Smooth muscle cell (in vitro differentiated cells): ENCODE measurements around the gene PPP1R26. TPM values are rescaled to one million over a fixed set of nuclear protein-coding genes. Genes with fewer than 3 reads are reported as not detected.
"Not testable (repeated sequence)": the region's sequence is repeated elsewhere in the genome, so short reads cannot be mapped to it uniquely, and the experiment has no call there.

Experiments
- DNase-seq: peaks from one replicate; lab custom pipeline; 2025; ENCODE audit not compliant: unreplicated experiment; lab: John Stamatoyannopoulos, UW
- H2AFZ ChIP-seq: fragments of 200-600 bp; sonication (generic); 2 replicates; pipeline ENCODE4 v1.6.0; 2016; ENCODE audit warnings: antibody characterized with exemption, low read depth, mild to moderate bottlenecking
- H3F3A ChIP-seq: fragments of 200-600 bp; sonication (generic); 2 replicates; pipeline ENCODE4 v1.6.0; 2017; ENCODE audit warnings: antibody characterized with exemption, low read depth
- H3K27ac ChIP-seq: fragments of 200-600 bp; sonication (generic); 2 replicates; pipeline ENCODE4 v1.5.1; 2016; ENCODE audit warnings: low read depth, mild to moderate bottlenecking
- H3K27me3 ChIP-seq: fragments of 200-600 bp; sonication (generic); 2 replicates; pipeline ENCODE4 v1.6.1; 2016; ENCODE audit warnings: low read depth, mild to moderate bottlenecking
- H3K36me3 ChIP-seq: fragments of 200-600 bp; sonication (generic); 2 replicates; pipeline ENCODE4 v1.5.1; 2016; ENCODE audit warnings: low read depth
- H3K4me1 ChIP-seq: fragments of 200-600 bp; sonication (generic); 2 replicates; pipeline ENCODE4 v1.5.1; 2016; ENCODE audit warnings: low read depth
- H3K4me2 ChIP-seq: fragments of 200-600 bp; sonication (generic); 2 replicates; pipeline ENCODE4 v1.6.0; 2016; ENCODE audit warnings: mild to moderate bottlenecking
- H3K4me3 ChIP-seq: fragments of 200-600 bp; sonication (generic); 2 replicates; pipeline ENCODE4 v1.5.1; 2016; ENCODE audit warnings: mild to moderate bottlenecking
- H3K79me2 ChIP-seq: fragments of 200-600 bp; sonication (generic); 2 replicates; pipeline ENCODE4 v1.6.0; 2016; ENCODE audit warnings: low read depth, mild to moderate bottlenecking
- H3K9ac ChIP-seq: fragments of 200-600 bp; sonication (generic); 2 replicates; pipeline ENCODE4 v1.6.0; 2016; ENCODE audit warnings: low read depth
- H3K9me3 ChIP-seq: fragments of 200-600 bp; sonication (generic); replicated peaks from 2 replicates; pipeline ENCODE4 v1.5.1; 2016; ENCODE audit warnings: low read depth
- H4K20me1 ChIP-seq: fragments of 200-600 bp; sonication (generic); 2 replicates; pipeline ENCODE4 v1.6.0; 2016; ENCODE audit warnings: low read depth
- WGBS: methylation state at CpG from one replicate; pipeline ENCODE4 v1.1.7; 2016; ENCODE audit warnings: low lambda C conversion rate; 5-methylcytosine and 5-hydroxymethylcytosine counted together
- polyA plus RNA-seq: library from polyadenylated mRNA; unstranded; fragments of >200 nt; fragmentation: Nextera tagmentation; extraction: Ambion mirVana; gene quantifications from 2 replicates; pipeline ENCODE4 v1.2.1, GENCODE V29; 2016
- total RNA-seq: library from RNA; depleted of rRNA; stranded (reverse); fragments of >200 nt; gene quantifications from 2 replicates; pipeline ENCODE4 v1.2.3, GENCODE V29; 2014
- TF ChIP-seq, protein P1 (sequence below): fragments of 200-600 bp; sonication (generic); IDR thresholded peaks from 2 replicates; pipeline ENCODE4 v1.5.1; 2017; ENCODE audit warnings: borderline replicate concordance, mild to moderate bottlenecking, antibody characterized with exemption; ENCODE audit not compliant: insufficient read depth, poor library complexity, severe bottlenecking

PPP1R26 gene
- total and polyA plus RNA-seq, 2 experiments from 2014 or later = 7.7 to 8.1 TPM

DNA sequence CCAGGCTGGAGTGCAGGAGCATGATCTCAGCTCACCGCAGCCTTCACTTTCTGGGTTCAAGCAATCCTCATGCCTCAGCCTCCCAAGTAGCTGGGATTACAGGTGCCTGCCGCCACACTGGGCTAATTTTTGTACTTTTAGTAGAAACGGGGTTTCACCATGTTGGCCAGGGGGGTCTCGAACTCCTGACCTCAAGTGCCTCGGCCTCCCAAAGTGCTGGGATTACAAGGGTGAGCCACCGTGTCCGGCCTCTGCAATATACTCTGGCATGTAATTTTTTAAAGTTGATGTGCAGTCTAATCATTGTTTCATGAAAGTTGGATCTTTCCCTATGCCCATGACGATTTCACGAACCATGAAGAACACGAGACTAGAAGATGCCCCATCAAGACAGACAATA is 28.6 kb upstream of the PPP1R26 start:
- H3K27ac ChIP-seq = no peak overlapping the region
- no peaks in the 10 kb centered on the region for H3F3A ChIP-seq
- H3K4me1 ChIP-seq = no peaks in the 10 kb centered on the region
- no peak overlapping the region for H3K4me3 ChIP-seq
- H3K4me2 ChIP-seq = no peak overlapping the region
- no peak overlapping the region for H2AFZ ChIP-seq
- no peaks in the 10 kb centered on the region for H4K20me1 ChIP-seq
- no peaks in the 10 kb centered on the region for H3K79me2 ChIP-seq
- DNase-seq = no peak
- TF ChIP-seq, protein P1, sequence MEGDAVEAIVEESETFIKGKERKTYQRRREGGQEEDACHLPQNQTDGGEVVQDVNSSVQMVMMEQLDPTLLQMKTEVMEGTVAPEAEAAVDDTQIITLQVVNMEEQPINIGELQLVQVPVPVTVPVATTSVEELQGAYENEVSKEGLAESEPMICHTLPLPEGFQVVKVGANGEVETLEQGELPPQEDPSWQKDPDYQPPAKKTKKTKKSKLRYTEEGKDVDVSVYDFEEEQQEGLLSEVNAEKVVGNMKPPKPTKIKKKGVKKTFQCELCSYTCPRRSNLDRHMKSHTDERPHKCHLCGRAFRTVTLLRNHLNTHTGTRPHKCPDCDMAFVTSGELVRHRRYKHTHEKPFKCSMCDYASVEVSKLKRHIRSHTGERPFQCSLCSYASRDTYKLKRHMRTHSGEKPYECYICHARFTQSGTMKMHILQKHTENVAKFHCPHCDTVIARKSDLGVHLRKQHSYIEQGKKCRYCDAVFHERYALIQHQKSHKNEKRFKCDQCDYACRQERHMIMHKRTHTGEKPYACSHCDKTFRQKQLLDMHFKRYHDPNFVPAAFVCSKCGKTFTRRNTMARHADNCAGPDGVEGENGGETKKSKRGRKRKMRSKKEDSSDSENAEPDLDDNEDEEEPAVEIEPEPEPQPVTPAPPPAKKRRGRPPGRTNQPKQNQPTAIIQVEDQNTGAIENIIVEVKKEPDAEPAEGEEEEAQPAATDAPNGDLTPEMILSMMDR = no peak
- no peak overlapping the region for H3K9ac ChIP-seq
- no peaks in the 10 kb centered on the region for H3K36me3 ChIP-seq
- WGBS = 94% methylated on average over 10 of the region's 10 CpGs
- H3K27me3 ChIP-seq = no peaks in the 10 kb centered on the region
- no peaks in the 10 kb centered on the region for H3K9me3 ChIP-seq

DNA sequence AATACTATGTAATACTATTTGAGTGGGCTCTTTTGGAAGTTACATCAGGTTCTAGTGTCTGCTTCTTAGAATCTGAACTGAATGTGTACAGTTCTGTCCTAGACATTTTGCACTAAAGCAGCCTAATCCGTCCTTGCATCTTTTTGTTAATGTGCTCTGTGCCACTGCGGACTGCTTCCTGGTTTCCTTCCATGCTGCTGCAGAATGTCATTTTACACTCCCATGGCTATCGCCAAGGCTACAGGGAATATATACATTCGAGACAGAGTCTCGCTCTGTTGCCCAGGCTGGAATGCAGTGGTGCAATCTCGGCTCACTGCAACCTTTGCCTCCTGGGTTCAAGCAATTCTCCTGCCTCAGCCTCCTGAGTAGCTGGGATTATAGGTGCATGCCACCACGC is 27.7 kb upstream of the PPP1R26 start:
- not testable (repeated sequence) for H3K4me2 ChIP-seq, H2AFZ ChIP-seq, H3K4me3 ChIP-seq, H3K27ac ChIP-seq, H3K27me3 ChIP-seq, DNase-seq, H3K79me2 ChIP-seq, H4K20me1 ChIP-seq, H3K36me3 ChIP-seq, H3K9ac ChIP-seq, H3K9me3 ChIP-seq, H3F3A ChIP-seq, H3K4me1 ChIP-seq
- whole genome bisulfite sequencing = 77% methylated on average over 7 of the region's 7 CpGs

DNA sequence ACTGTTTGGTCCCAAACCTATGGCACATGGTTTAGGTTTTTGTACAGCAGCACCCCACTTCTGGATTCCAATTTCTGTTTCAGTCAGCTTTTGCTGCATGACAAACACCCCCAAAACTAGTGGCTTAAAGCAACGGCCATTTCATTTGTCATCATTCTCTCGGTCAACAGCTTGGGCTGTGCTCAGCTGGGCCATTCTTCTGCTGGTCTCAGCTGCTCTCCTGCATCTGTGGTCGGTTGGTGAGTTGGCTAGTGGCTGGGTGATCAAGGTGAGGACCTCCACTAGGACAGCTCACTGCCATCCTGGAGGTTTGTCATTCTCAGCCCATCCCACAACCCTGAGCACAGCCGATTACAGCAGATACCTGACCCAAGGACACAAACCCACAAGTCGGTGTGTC is 24.8 kb upstream of the PPP1R26 start:
- 90% methylated on average over 5 of the region's 5 CpGs for WGBS
- TF ChIP-seq, protein P1 = no peak

DNA sequence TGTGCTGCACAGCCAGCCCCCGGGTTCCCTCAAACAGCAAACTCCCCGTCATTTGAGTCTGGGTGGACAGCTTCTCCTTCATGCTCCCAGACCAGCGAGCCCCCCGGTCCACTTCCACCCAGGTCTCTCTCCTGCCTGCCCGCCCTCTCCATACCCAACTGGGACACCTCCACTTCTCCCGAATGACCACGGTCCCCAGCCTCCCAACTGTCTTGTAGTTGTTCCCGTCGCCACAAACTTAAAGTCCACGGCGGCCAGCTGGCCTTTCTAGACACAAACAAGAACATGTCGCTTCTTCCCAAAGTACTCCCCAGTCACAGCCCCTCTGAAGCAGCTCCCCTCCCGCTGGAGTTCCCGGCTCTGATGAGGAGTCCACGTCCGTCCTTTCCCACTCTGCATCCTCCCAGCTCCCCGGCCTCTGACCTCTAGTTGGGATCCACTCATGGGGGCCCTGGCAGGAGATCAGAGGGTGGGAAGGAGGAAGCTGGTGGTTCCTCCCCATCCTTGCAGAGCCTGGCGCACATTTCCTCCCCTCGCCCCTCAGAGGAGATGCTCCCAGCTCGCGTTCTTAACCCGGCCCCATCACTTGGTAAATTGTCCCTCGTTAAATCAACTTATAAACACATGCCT is 24.1 kb upstream of the PPP1R26 start:
- Histone ChIP-seq H3K27ac (no peak overlapping the region), H3K36me3 (no peaks in the 10 kb centered on the region), H3K4me2 (no peak overlapping the region), H2AFZ (no peak overlapping the region), H3K27me3 (no peaks in the 10 kb centered on the region), H3F3A (no peaks in the 10 kb centered on the region), H4K20me1 (no peaks in the 10 kb centered on the region), H3K79me2 (no peaks in the 10 kb centered on the region), H3K9me3 (no peaks in the 10 kb centered on the region), H3K4me1 (no peaks in the 10 kb centered on the region), H3K4me3 (no peak overlapping the region), H3K9ac (no peak overlapping the region)
- TF ChIP-seq, protein P1 = no peak
- DNase-seq = no peak
- 92% methylated on average over 22 of the region's 23 CpGs for WGBS

More for the DNA sequence above, 24.8 kb upstream of the PPP1R26 start:
- Histone ChIP-seq H3K36me3 (no peaks in the 10 kb centered on the region), H3K4me1 (no peaks in the 10 kb centered on the region), H3K27ac (no peak overlapping the region), H3K9ac (no peak overlapping the region), H2AFZ (no peak overlapping the region), H3K79me2 (no peaks in the 10 kb centered on the region), H3K4me2 (no peak overlapping the region), H3K27me3 (no peaks in the 10 kb centered on the region), H4K20me1 (no peaks in the 10 kb centered on the region), H3F3A (no peaks in the 10 kb centered on the region), H3K4me3 (no peak overlapping the region), H3K9me3 (no peaks in the 10 kb centered on the region)
- no peak for DNase-seq
